ENCODE data around the gene NUP210L.
"Not testable (repeated sequence)": the region's sequence is repeated elsewhere in the genome, so short reads cannot be mapped to it uniquely, and the experiment has no call there.

NUP210L gene

DNA sequence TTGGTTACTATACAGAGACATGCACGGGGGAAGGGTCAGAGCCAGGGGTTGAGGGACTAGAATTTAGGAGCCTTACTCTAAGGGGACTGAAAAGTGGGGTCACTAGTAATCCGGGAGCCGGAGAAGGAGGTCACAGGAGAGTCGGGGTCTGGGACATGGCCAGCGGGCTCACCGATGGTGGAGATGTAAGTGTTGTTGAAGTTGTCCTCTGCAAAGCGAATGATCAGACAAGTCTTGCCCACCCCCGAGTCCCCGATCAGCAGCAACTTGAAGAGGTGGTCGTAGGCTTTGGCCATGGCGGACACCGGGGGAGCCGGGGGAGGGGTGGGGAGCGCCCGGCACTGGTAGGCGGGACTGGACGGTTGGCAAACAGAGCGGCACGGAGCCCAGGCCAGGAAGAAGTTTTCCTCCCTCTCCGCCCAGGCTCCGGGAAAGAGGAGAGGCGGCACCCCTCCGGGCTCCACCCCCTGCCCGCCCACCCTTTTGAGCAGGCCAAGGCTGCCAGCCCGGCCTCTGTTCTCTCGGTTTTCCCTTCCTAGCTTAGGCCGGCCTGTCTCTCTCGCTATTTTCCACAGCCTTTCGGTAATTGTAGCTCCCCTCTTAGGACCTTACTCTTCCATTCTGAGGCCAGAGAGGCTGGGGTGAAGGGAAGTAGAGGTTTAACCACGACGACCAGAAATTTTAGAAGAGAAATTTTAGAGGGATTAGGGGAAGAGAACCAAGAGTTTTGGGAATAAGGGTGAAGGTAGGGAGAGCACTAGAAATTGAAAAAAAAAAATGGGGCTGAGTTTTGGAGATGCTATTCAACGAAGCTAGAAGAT, 168.7 kb downstream of the NUP210L start, which contains the start of gene RAB13:
Gene RAB13, minus strand, starts transcription at position 399 of the 821 bp plus-strand sequence. Its CDS starts 103 bp downstream, at position 296.
- peak; percentile 68 for DNase-seq (ENCODE audit: low read depth)
- peak within 1 kb of the TSS; percentile 69 for H3K4me3 ChIP-seq (ENCODE audit: low read depth, low read length)
- TF ChIP-seq, protein P1, sequence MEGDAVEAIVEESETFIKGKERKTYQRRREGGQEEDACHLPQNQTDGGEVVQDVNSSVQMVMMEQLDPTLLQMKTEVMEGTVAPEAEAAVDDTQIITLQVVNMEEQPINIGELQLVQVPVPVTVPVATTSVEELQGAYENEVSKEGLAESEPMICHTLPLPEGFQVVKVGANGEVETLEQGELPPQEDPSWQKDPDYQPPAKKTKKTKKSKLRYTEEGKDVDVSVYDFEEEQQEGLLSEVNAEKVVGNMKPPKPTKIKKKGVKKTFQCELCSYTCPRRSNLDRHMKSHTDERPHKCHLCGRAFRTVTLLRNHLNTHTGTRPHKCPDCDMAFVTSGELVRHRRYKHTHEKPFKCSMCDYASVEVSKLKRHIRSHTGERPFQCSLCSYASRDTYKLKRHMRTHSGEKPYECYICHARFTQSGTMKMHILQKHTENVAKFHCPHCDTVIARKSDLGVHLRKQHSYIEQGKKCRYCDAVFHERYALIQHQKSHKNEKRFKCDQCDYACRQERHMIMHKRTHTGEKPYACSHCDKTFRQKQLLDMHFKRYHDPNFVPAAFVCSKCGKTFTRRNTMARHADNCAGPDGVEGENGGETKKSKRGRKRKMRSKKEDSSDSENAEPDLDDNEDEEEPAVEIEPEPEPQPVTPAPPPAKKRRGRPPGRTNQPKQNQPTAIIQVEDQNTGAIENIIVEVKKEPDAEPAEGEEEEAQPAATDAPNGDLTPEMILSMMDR (IDR thresholded peaks at IDR 0.05; ENCODE audit: low read depth, low read length): no peak
- TF ChIP-seq, protein P2, sequence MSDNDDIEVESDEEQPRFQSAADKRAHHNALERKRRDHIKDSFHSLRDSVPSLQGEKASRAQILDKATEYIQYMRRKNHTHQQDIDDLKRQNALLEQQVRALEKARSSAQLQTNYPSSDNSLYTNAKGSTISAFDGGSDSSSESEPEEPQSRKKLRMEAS (IDR thresholded peaks at IDR 0.05; ENCODE audit: low read depth, low read length): no peak
- TF ChIP-seq POLR2A (IDR thresholded peaks at IDR 0.05; ENCODE audit: extremely low read depth, insufficient read length) (no peak), MYC (IDR thresholded peaks at IDR 0.05; ENCODE audit: low read depth, low read length) (no peak)

DNA sequence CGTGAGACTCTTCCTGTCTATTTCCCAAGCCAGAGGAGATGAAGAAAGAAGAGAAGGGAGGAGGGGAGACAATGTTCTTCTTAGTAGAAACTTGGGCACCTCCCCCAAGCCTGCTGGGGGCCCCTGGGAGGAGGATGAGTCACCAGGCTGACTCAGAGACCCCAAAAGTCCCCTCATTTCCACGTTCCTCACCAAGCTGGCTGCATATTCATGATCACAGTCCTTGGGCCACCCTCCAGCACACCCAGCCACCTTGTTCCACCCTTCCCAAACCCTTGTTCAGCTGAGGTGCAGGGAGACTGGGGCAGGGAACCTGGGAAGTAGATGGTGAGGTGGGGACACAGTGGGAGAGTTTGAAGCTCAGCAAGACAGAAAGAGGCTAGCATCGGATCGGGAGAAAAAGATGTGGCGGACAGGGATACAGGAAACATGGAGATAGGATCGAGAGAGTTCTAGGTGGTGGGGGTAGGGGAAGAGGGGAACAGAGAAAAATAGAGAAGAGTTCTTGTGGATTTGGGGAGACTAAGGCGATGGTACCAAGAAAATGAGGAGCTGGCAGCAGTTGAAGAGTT, 169.4 kb downstream of the NUP210L start:
- peak; percentile 90 for DNase-seq (ENCODE audit: low read depth)
- H3K4me3 ChIP-seq (ENCODE audit: low read depth, low read length): peak overlapping the region; percentile 69
- TF ChIP-seq POLR2A (IDR thresholded peaks at IDR 0.05; ENCODE audit: extremely low read depth, insufficient read length): no peak
- no peak for TF ChIP-seq MYC (IDR thresholded peaks at IDR 0.05; ENCODE audit: low read depth, low read length)
- TF ChIP-seq, protein P1 (IDR thresholded peaks at IDR 0.05; ENCODE audit: low read depth, low read length): no peak
- TF ChIP-seq, protein P2 (IDR thresholded peaks at IDR 0.05; ENCODE audit: low read depth, low read length): no peak

DNA sequence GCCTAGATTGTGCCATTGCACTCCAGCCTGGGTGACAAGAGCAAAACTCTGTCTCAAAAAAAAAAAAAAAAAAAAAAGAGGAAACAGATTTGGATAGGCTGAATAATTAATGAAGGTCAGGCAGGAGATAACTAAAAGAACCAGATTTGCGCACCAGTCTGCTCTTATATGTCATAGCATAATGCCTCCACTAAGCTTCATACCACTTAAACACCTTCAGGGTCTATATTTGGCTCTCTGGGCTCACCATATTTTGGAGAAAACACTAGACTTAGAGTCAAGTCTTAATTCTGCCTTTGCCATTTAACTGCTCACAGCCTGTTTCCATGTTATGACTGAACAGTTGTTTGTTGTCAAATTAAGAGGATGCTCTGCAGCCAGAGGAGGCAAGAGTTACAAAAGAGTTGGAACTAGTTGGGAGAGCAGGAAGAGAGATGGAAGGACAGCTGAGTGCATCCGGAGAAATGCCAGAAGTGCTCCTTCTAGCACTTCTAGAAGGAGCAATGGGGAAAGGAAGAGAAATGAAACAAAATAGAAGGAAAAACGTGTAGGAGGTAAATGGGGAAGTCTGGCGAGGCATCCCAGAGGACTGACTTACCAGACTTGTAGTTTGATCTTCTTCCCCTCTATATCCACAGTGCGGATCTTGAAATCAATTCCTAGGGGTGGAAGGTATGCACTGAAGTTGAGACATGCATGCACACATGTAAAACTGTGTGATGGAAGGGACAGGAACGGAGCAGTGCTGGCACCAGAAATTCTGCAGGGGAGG, 170.6 kb downstream of the NUP210L start:
- H3K4me3 ChIP-seq (ENCODE audit: low read depth, low read length): peak overlapping the region; percentile 69
- TF ChIP-seq MYC (IDR thresholded peaks at IDR 0.05; ENCODE audit: low read depth, low read length): no peak
- TF ChIP-seq, protein P1 (IDR thresholded peaks at IDR 0.05; ENCODE audit: low read depth, low read length): no peak
- TF ChIP-seq POLR2A (IDR thresholded peaks at IDR 0.05; ENCODE audit: extremely low read depth, insufficient read length): no peak
- TF ChIP-seq, protein P2 (IDR thresholded peaks at IDR 0.05; ENCODE audit: low read depth, low read length): no peak
- DNase-seq (ENCODE audit: low read depth): no peak

DNA sequence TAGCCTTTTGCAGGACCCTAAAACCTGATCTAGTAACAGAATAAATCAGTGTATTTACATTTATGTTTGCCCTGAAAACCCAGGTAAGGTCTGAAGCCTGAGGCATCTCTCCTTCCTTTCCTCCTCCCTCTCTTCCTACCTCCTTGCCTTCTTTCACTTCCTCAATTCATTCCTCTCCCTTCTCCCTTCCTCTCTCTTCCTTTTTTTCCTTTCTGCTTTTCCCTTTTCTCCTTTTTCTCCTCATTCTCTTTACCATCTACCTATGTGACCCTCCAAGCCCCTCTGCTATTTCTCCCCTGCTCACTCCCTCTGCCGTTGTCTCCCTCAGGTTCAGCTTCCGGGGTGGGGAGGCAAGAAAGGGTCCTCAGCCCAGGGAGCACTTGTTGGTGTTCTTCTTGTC, 173.1 kb downstream of the NUP210L start:
- not testable (repeated sequence) for DNase-seq (ENCODE audit: low read depth); H3K4me3 ChIP-seq (ENCODE audit: low read depth, low read length)

DNA sequence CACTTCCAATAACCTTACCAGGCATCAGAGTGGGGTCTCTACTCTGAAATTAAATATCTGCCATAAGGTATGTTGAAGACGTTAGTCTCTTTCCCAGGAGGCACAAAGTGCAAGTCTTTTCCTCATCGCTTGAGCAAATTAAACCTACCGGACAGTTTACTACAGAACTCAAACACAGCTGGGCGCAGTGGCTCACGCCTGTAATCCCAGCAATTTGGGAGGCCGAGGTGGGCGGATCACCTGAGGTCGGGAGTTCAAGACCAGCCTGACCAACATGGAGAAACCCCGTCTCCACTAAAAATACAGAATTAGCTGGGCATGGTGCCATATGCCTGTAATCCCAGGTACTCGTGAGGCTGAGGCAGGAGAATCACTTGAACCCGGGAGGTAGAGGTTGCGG, 175.8 kb downstream of the NUP210L start:
- DNase-seq (ENCODE audit: low read depth); H3K4me3 ChIP-seq (ENCODE audit: low read depth, low read length): not testable (repeated sequence)

DNA sequence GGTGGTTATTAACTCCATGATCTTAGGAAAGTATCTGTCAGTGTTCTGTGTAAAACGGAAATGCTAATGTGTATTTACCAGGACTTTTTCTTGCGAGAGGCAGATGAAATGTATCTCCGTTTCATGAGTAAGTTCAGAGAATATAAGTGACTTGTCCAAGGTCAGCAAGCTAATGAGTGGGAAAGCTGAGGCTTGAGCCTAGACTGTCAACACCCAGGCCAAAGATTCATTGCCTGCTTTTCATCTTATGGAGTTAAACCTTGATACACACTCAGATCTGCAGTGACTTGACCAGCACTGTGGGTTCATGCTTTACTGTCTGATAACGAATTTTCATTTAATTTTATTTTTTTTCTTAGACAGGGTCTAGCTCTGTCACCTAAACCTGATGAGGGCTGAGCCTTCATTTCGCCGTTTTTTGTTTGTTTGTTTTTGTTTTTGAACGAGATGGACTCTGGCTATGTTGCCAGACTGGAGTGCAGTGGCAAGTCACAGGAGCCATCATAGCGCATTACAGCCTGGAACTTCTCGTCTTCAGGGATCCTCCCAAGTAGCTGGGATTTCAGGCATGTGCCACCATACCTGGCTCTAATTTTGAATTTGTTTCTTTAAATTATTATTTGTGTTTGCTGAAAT, 176.5 kb downstream of the NUP210L start:
- peak overlapping the region; percentile 91 for H3K4me3 ChIP-seq (ENCODE audit: low read depth, low read length)
- DNase-seq (ENCODE audit: low read depth): no peak

More for the DNA sequence above, 176.5 kb downstream of the NUP210L start:
- TF ChIP-seq POLR2A (IDR thresholded peaks at IDR 0.05; ENCODE audit: extremely low read depth, insufficient read length) (no peak), MYC (IDR thresholded peaks at IDR 0.05; ENCODE audit: low read depth, low read length) (no peak)
- TF ChIP-seq, protein P1 (IDR thresholded peaks at IDR 0.05; ENCODE audit: low read depth, low read length): no peak

Data from NB4 (cell line).